Bronchial epithelial cell (primary cell): ENCODE results near the gene OSBPL3. TPM values are rescaled to one million over a fixed set of nuclear protein-coding genes. Genes with fewer than 3 reads are reported as not detected.

Experiments
- DNase-seq: peaks from one replicate; pipeline ENCODE4 v3.0.0-alpha.2; 2010; ENCODE audit warnings: low read depth
- FAIRE-seq: peaks from 2 replicates; lab custom pipeline; 2011; peaks lifted over from hg19 to GRCh38; lab: Jason Lieb, UNC
- H3K27me3 ChIP-seq: 2 replicates; pipeline ENCODE4 v1.5.1; 2011; ENCODE audit warnings: low read length; ENCODE audit not compliant: control insufficient read depth, insufficient read depth
- H3K36me3 ChIP-seq: 2 replicates; pipeline ENCODE4 v1.5.1; 2011; ENCODE audit warnings: low read length; ENCODE audit not compliant: control insufficient read depth, insufficient read depth
- H3K4me3 ChIP-seq: 2 replicates; pipeline ENCODE4 v1.5.1; 2011; ENCODE audit warnings: mild to moderate bottlenecking, low read depth, low read length, control low read depth
- CTCF ChIP-seq: IDR thresholded peaks from 2 replicates; pipeline ENCODE4 v1.5.1; 2011; ENCODE audit warnings: mild to moderate bottlenecking, moderate library complexity, low read length, control low read depth, inconsistent platforms; ENCODE audit not compliant: insufficient read depth, severe bottlenecking
- total RNA-seq: library from RNA; depleted of rRNA; stranded (reverse); fragments of >200 nt; gene quantifications from 2 replicates; pipeline ENCODE4 v1.2.1, GENCODE V29; 2014

The OSBPL3 gene
- total RNA-seq, 1 donor from 2014 or later: 25.0 TPM

DNA sequence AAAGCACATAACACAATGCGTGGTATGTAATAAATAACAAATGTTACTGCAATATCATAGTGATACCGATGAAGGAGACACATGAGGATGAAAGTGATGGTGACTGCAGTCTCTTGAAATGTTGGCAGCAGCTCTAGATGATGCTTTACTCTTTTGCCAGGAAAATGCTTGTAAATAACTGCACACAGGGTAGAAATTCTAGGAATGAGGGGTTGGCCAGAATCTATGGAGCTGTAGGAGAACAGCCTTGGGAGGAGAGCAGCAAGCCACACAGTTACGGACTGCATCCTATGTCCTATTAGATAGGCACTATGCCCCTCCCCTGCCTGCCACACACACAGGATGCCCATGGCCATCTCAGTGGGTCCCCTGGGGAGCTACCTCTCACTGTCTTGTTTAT, 125.1 kb downstream of the OSBPL3 start:
- FAIRE-seq: no peak
- DNase-seq: no peak
- peaks cover 3% of the 10 kb centered on the region for H3K36me3 ChIP-seq
- H3K4me3 ChIP-seq: no peak overlapping the region
- no peak for TF ChIP-seq CTCF
- H3K27me3 ChIP-seq: no peaks in the 10 kb centered on the region

GRCh38 chr7:24851786-24852185, 128.2 kb downstream of the OSBPL3 start:
- DNase-seq (peak; percentile 58), FAIRE-seq (no peak)
- Histone ChIP-seq H3K27me3 (no peaks in the 10 kb centered on the region), H3K36me3 (peaks cover 8% of the 10 kb centered on the region), H3K4me3 (no peak overlapping the region)
- no peak for TF ChIP-seq CTCF

GRCh38 chr7:24848878-24849277, 131.1 kb downstream of the OSBPL3 start:
- Histone ChIP-seq H3K4me3 (no peak overlapping the region), H3K36me3 (peaks cover 8% of the 10 kb centered on the region), H3K27me3 (no peaks in the 10 kb centered on the region)
- DNase-seq (no peak), FAIRE-seq (no peak)
- no peak for TF ChIP-seq CTCF

DNA sequence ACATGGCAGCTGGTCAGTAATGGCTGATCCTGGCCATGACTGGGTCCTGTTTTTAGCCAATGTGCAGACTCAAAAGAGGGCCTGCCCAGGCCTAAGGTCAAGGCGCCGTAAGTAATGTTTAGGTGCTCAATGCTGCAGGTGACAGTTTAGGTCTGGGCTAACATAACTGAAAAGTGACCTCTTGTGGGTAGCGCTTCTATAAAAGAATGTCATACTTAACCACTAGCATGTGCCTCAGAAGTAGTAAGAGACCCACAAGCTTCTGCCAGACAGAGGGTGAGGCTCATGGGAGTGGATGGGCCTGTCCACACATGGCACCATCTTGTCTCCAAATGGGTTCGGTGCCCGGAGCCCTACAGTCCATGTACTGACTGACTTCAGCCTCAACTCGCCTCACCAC, 132.2 kb downstream of the OSBPL3 start:
- no peak overlapping the region for H3K4me3 ChIP-seq
- DNase-seq: no peak
- H3K36me3 ChIP-seq: peaks cover 8% of the 10 kb centered on the region
- no peak for TF ChIP-seq CTCF
- no peak for FAIRE-seq
- H3K27me3 ChIP-seq: no peaks in the 10 kb centered on the region

DNA sequence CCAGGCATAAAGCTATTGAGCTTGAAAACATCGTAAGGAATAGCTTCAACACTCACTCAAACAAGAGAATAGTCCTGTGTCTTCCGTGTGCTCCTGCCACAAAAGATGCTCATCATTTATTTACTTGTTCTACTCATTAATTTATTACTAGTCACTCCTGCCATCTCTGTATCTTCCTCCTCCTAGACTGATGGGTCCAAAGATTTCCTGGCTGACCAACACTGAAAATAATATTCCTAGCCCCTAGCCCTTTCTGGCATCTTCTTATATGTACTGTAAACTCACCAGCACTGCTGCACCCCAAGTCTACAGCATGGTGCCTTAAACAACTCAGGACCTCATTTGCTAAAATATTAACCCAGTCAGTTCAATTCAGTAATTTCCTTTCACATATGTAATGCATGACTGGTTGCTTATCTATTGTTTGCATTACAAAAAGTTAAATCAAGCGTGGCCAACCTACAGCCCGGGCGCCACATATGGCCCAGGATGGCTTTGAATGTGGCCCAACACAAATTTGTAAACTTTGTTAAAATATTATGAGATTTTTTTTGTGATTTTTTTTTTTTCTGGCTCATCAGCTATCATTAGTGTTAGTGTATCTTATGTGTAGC, 136.1 kb downstream of the OSBPL3 start:
- Histone ChIP-seq H3K4me3 (no peak overlapping the region), H3K27me3 (no peaks in the 10 kb centered on the region), H3K36me3 (peaks cover 2% of the 10 kb centered on the region)
- FAIRE-seq (no peak), DNase-seq (no peak)
- TF ChIP-seq CTCF: no peak

DNA sequence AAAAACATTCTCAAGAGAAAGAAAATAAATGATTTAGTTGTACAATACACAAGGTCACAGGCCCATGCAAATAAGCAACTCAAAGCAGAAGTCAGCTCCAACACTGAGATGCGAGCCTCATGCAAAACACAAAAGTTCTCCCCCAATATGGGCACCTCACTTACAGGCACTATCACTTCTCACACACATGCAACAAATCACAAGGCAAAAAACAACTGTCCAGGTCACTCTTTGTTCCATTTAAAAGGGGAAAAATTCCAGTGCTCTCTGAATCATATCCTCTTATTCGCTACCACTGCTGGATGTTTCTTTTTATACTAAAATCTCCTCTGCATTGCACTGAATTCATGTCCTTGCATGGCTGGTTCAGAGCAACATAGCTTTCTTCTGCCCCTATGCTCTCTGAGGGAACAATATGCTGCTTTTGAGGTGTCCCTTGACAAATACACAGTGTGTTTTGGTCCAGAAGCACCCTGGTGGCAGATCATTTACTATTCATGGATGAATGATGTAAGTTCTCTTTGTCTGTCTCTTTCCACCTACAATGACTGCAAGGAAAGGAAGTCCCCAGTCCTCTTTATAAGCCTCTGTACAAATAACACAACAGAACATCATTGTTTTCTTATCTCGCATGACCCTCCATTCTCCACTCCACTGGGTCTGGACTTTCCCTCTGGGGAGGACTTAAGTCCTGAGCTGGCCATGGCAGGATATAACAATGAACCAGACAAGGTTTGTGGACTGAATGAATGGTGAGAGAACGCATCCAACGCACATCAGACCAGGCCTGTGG, 137.3 kb downstream of the OSBPL3 start:
- no peak for DNase-seq
- no peak for FAIRE-seq
- H3K27me3 ChIP-seq: no peaks in the 10 kb centered on the region
- no peaks in the 10 kb centered on the region for H3K36me3 ChIP-seq
- no peak overlapping the region for H3K4me3 ChIP-seq
- TF ChIP-seq CTCF: no peak
